GM23248 (cell line): ENCODE results near the gene GALNT18.

ENCODE experiments used
- EZH2 ChIP-seq: fragments of 200-600 bp; sonication (generic); IDR thresholded peaks from 2 replicates; pipeline ENCODE4 v1.6.1; 2018; ENCODE audit warnings: antibody characterized with exemption, mild to moderate bottlenecking; ENCODE audit not compliant: insufficient read depth, poor library complexity, severe bottlenecking
- EZH2phosphoT487 ChIP-seq: fragments of 200-600 bp; sonication (generic); IDR thresholded peaks from 2 replicates; pipeline ENCODE4 v1.6.1; 2018; ENCODE audit warnings: antibody characterized with exemption, moderate library complexity, mild to moderate bottlenecking, low read depth; ENCODE audit not compliant: insufficient read depth

DNA sequence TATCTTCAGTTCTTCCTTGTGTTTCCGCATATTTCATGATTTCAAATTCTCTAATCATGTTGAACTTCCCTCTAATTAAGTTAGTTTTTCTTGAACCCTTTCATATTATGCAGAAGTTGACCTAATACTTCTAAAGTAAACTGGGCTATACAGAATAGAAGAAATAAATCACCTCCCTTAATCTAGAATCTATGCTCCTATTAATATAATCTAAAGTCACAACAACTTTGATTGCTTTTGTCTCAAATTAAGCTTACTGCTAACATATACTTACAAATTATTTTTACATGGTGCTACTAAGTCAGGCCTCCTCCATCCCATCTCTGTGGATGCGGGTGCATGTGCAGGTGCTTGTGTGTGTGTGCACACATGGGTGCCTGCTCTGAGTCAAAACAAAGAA, 241.5 kb downstream of the GALNT18 start:
- no peak for TF ChIP-seq EZH2phosphoT487
- no peak for TF ChIP-seq EZH2
